A204.1 (cell line): Measurements from ENCODE around the gene FRZB.
"Not testable (repeated sequence)": the region's sequence is repeated elsewhere in the genome, so short reads cannot be mapped to it uniquely, and the experiment has no call there.

Experiments used
- FAIRE-seq: peaks from 2 replicates; lab custom pipeline; 2012; peaks lifted over from hg19 to GRCh38; lab: Jason Lieb, UNC

The FRZB gene, protein sequence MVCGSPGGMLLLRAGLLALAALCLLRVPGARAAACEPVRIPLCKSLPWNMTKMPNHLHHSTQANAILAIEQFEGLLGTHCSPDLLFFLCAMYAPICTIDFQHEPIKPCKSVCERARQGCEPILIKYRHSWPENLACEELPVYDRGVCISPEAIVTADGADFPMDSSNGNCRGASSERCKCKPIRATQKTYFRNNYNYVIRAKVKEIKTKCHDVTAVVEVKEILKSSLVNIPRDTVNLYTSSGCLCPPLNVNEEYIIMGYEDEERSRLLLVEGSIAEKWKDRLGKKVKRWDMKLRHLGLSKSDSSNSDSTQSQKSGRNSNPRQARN

GRCh38 chr2:182866461-182867406 lies at the start of gene FRZB:
Gene FRZB, minus strand, starts transcription at chr2:182866637. Its CDS starts 85 bp downstream, at chr2:182866552.
- no peak for FAIRE-seq

DNA sequence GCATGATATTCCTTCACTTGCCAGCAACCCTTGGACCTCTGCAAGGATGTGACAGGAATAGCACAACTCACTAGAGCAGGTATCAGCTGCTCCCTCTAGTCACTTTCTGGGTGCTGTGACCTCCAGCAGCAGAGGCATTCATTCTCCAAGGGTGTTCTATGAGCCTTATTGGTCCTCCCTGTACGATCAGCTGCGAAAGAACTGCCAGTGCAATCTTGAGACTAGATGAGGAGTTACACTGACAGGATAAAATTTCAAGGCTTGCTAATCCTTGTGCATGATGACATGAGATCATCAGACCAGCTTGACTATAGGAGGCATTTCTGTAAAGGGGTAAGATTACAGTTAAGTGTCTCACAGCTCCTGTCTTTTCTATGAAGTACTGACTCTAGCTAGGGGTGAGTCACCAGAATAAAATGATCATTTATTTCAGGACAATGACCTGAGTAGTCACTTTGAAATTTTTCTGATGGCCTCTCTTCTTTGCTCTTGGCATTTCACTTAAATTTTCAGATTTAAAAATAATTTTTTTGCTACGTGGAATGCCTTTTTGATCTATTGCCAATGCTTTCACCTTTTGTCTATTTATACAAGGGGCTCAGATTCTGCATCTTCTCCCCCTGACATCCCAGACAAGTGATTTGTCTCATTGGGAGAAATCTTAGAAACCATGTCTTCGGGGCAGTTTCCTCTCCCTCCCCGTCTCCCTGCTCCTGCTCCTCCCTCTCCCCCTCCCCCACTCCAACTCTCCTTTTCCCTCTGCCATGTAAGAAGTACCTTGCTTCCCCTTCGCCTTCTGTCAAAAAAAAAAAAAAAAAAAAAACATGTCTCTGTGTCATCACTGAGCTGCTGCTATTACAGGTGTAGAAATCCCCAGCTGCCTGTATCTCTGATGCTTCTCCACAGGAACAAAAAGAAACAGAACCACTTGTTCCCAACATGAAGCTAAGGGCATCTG lies 49.2 kb upstream of the FRZB start:
- no peak for FAIRE-seq

DNA sequence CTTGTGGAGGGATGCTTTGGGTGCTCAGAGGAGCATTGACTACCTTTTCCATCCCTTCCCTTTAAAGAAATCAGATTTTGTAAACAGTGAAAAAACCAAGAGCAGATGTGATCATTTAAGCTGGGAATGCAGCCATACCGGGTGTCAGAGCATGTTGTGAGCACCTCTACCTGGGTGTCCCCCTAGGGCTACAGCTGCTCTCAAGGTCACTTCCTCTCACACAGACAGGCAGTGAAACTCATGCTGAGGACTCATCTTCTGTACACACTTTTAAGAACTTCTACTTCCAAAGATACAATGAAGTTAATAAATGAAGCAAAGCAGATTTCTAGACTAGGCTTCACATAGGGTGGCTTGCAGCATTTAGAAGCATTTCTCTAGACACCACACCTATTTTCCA lies 48.4 kb upstream of the FRZB start:
- FAIRE-seq, result no peak

DNA sequence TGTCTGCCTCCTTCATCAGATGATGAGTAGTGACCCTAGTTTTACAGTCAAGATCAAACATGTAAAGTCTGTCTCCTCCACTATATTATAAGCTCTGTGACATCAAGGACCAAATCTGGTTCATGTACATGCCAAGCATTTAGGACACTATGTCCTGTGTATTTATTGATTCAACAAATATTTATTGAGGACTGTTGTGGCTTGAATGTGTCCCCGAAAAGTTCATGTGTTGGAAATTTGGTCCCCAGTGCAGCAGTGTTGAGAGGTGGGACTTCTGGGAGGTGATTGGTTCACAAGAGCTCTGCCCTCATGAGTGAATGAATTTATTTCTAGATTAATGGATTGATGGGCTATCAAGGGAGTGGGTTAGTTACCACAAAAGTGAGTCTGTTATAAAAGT lies 46.6 kb upstream of the FRZB start:
- FAIRE-seq, result no peak

DNA sequence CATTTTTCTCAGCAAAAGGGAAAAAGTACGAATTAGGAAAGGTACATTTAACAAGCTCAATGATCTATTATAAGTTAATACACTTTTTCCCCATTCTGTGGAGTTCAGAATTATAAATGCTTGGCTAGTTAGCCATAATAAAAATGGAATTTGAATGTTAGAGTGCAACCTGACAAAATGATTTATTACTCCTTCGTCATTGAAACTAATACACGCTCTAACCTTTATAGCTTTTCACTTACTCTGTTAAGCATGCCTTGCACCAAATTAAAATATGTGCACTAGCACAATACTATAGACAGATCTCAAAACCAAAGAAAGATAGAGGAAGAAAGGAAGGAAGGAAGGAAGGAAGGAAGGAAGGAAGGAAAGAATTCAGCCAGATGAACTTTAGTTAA lies 46.1 kb upstream of the FRZB start:
- no peak for FAIRE-seq

DNA sequence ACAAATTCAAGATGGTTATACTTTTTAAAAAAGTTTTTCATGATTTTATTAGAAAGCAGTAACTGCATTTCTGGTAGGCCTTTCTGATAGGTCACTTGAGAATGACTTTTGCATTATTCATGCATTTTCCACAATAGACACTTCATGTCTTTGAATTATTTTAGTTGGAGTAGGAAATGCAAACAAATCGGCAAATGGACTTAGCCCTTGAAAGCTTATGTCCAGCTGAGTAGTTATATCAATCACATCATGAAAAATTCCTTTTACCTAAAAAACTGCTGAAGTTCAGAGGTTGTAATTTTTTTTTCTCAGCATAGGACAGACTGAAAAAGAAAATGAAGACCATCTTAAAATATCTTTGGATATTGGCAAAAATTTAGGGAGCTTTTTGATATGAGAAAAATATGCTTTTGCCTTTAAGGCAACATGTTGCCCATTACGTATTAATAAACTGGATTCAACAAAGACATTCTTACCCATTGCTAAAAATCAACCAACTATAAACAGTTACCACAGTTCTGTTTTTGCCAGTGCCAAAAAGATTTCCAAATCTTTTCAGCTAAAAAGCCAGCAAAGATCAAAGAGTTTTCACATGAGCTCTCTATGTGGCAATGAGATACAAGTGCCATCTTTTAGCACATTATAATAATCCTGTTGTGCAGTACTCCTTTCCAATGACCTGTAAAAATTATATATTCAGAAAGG lies 45.5 kb upstream of the FRZB start:
- no peak for FAIRE-seq

GRCh38 chr2:182910965-182911364 lies 44.5 kb upstream of the FRZB start:
- no peak for FAIRE-seq

DNA sequence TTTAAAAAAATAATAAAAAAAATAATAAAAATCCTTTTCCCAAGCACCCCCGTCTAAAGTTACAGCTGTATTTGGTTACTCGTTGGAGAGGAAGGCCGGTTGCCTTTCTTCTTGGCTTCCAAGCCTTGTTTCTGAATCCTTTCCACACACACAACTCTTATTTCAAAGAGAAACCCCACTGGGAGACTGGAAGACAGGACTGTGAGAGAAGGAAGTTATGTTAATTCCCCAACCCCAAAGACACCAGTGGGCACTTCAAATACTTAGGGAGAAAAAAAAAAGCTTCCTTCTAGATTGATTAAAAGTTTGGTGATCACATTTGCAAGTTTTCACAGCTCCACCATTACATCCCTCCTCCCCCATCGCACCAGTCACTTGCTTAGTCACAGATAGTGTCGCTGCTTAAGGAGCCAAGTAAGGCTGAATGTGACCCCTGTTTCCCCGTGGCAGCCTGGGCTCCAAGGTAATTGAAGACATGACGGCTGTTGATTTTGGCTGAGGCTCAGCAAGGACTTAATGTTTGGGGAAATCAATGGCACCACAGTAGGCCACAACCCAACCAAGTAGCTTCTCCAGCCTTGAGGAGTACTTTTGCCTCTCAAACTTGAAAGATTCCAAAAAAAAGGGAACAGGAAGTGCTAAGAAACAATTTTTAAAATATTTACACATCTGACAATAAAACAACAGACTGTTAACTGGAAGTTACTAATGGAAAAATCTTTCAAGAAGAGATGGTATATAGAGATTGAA lies 40.8 kb upstream of the FRZB start:
- FAIRE-seq, result no peak

DNA sequence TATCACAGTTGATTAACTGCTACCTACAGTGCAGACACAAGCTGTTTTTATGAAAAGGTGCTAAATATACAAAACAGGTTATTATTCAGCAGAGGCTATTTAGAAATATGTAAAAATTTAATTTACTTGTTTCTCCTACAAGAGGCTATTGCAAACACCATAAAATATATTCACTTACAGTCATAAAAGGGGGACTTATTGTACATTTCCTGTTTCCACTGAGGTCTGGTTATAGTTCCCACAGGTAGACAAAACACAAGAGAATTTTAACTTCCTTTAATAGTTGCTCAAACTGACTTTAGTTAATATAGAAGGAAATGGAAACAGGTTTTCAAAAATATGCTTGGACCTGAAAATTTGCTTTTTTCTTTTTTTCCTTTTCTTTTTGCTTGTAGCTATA lies 40.0 kb upstream of the FRZB start:
- FAIRE-seq, result no peak

- no peak for FAIRE-seq
Observed at GRCh38 chr2:182904844-182905243, 38.4 kb upstream of the FRZB start.

GRCh38 chr2:182903566-182903965 lies 37.1 kb upstream of the FRZB start:
- FAIRE-seq, result no peak

DNA sequence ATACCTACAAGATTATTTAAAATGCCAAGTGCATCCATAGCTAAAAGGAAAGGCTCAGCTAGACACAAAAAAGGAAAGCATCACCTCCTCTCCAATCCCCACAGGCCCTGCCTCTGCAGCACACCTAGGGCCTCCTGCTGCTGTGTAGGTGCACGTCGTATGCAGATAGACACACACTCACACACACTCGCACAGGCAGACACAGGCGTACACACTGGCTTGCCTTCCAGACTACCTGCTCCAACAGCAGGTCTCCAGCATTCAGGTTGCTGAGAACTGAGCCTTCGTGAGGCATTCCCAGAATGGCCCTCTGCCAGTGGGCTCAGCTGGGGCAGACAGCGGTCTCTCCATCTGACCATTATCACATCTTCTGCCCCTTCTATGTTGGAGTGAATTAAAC lies 35.3 kb upstream of the FRZB start:
- FAIRE-seq, result no peak

GRCh38 chr2:182898718-182899117 lies 32.3 kb upstream of the FRZB start:
- FAIRE-seq, result no peak

- FAIRE-seq, result no peak
Observed at GRCh38 chr2:182897137-182897536, 30.7 kb upstream of the FRZB start.

GRCh38 chr2:182895798-182896197 lies 29.4 kb upstream of the FRZB start:
- no peak for FAIRE-seq

- no peak for FAIRE-seq
Observed at GRCh38 chr2:182895169-182895568, 28.7 kb upstream of the FRZB start.

DNA sequence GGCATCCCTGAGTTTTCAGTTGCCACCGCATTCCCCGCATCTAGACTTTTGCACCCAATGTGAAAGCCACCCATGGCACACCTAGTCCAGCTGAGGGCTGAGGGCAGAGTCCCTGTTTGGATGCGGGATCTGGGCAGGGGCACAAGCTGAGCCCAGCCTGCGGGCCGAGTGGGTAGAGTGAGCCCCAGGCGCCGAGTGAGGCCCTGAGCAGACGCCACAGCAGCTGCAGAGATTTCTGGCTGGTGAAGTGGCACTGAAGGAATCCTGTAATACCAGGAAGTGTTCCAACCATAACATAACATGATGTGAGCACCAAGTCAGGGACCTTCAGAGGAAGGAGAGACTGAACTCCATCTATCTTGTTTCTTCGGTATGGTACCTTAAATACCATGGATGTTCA lies 27.7 kb upstream of the FRZB start:
- FAIRE-seq, result no peak

DNA sequence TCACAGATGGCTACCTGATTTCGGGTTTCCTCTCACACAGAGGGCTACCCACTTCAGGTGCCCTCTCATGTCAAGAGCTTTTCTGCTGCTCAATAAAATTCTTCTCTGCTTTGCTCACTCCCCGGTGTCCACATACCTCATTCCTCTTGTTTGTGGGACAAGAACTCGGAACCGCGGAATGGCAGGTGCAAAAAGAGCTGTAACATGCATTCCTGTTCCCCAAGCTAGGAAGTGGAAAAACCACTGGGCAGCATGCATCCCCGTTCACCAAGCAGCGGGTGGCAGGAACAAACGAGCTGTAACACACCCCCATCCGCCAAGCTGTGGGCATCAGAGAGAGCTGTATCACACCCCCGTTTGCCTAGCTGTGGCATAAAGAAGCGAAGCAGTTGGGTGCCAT lies 27.2 kb upstream of the FRZB start:
- no peak for FAIRE-seq

- FAIRE-seq, result not testable (repeated sequence)
Observed at GRCh38 chr2:182893035-182893434, 26.6 kb upstream of the FRZB start.

DNA sequence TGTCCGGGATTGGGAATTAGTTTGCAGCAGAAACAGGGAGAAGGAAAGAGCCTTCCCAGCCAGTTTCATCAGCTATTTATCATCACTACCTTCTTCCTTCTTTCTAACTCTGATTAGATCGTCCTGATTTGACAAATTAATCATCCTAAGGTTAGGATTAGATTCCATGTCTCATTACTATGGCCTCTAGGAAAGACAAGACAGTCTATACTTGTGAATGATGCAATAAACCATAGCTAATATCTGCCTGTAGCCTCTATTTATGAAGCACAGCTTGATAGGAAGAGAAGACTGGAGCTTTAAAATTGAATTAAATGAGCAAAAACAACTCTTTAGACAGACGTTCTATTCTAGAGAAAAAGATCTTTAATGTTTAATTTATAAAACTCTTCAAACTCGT lies 25.2 kb upstream of the FRZB start:
- no peak for FAIRE-seq

- FAIRE-seq, result peak; percentile 56
Observed at GRCh38 chr2:182890773-182891378, 24.4 kb upstream of the FRZB start.
